K562 (cell line): Measurements from ENCODE around the gene ZSWIM7. TPM values are rescaled to one million over a fixed set of nuclear protein-coding genes. Genes with fewer than 3 reads are reported as not detected.

Experiments
- CHD1 ChIP-seq: fragments of 200-600 bp; sonication (generic); IDR thresholded peaks from one replicate; pipeline ENCODE4 v1.6.1; 2012; ENCODE audit warnings: mild to moderate bottlenecking, moderate library complexity, low read length, inconsistent platforms
- CHD4 ChIP-seq: fragments of 200-600 bp; sonication (generic); IDR thresholded peaks from 3 replicates; pipeline ENCODE4 v1.6.1; 2012; ENCODE audit warnings: low read depth, mild to moderate bottlenecking, mixed read lengths, low read length, inconsistent platforms; ENCODE audit not compliant: insufficient read depth, insufficient replicate concordance, poor library complexity, severe bottlenecking
- CREBBP ChIP-seq: IDR thresholded peaks from one replicate; pipeline ENCODE4 v1.6.1; 2012; ENCODE audit warnings: low read depth, mild to moderate bottlenecking, control low read depth, inconsistent platforms, low read length
- CTBP1 ChIP-seq: fragments of 450-650 bp; IDR thresholded peaks from 2 replicates; pipeline ENCODE4 v1.6.1; 2016; ENCODE audit warnings: borderline replicate concordance
- E2F3 ChIP-seq: fragments of 250-450 bp; sonication (Bioruptor Pico); IDR thresholded peaks from 2 replicates; pipeline ENCODE4 v1.4.0; 2020; ENCODE audit warnings: mild to moderate bottlenecking
- EHMT2 ChIP-seq: fragments of 450-650 bp; IDR thresholded peaks from 2 replicates; pipeline ENCODE4 v1.6.1; 2018; ENCODE audit warnings: antibody characterized with exemption
- FIP1L1 ChIP-seq: fragments of 200-400 bp; formaldehyde crosslinking; IDR thresholded peaks from 2 replicates; pipeline ENCODE4 v1.6.1; 2018; ENCODE audit warnings: mild to moderate bottlenecking, low read depth, low read length; ENCODE audit not compliant: poor library complexity, severe bottlenecking
- GABPB1 ChIP-seq: sonication (generic); formaldehyde crosslinking; IDR thresholded peaks from 2 replicates; pipeline ENCODE4 v1.8.0; 2022; ENCODE audit warnings: mild to moderate bottlenecking, missing genetic modification reagents
- HDAC1 ChIP-seq, 2 experiments: fragments of 450-650 bp; IDR thresholded peaks; 2 replicates each; pipeline ENCODE4 v1.6.1; 2016 to 2017; ENCODE audit warnings: inconsistent platforms in 1 of 2, mild to moderate bottlenecking in 1 of 2, moderate library complexity in 1 of 2
- HSF4 ChIP-seq: fragments of 250-450 bp; sonication (Bioruptor Pico); IDR thresholded peaks from 2 replicates; pipeline ENCODE4 v2.1.2; 2022; ENCODE audit warnings: mild to moderate bottlenecking, moderate library complexity, borderline replicate concordance
- POLR2B ChIP-seq: fragments of 450-650 bp; IDR thresholded peaks from 2 replicates; pipeline ENCODE4 v1.6.1; 2018; ENCODE audit warnings: low read depth; ENCODE audit not compliant: partially characterized antibody
- RAD21 ChIP-seq, 2 experiments: fragments of 250-450 bp in 1 of 2; fragments of 450-650 bp in 1 of 2; sonication (Bioruptor Pico) in 1 of 2; formaldehyde crosslinking in 1 of 2; IDR thresholded peaks in 1 of 2; conservative IDR thresholded peaks in 1 of 2; 2 replicates each; pipeline versions ENCODE4 v1.4.0 to v1.8.0; 2020 to 2022; ENCODE audit warnings: mild to moderate bottlenecking in 2 of 2, moderate library complexity in 1 of 2
- SP1 ChIP-seq: sonication (generic); formaldehyde crosslinking; IDR thresholded peaks from 2 replicates; pipeline ENCODE4 v1.8.1; 2022; ENCODE audit warnings: mild to moderate bottlenecking, missing genetic modification reagents
- TAF1 ChIP-seq: IDR thresholded peaks from 2 replicates; pipeline ENCODE4 v1.6.1; 2011; ENCODE audit warnings: mild to moderate bottlenecking, low read length, moderate library complexity; ENCODE audit not compliant: insufficient read depth, control insufficient read depth, severe bottlenecking; ENCODE audit errors: extremely low read depth
- TAF15 ChIP-seq: fragments of 200-400 bp; formaldehyde crosslinking; IDR thresholded peaks from 2 replicates; pipeline ENCODE4 v1.6.1; 2017; ENCODE audit warnings: mild to moderate bottlenecking, low read depth, low read length, moderate library complexity
- TBP ChIP-seq: optimal IDR thresholded peaks from 2 replicates; pipeline ENCODE3; 2011; ENCODE audit warnings: low read depth, low read length, improper control_type of control experiment
- ZBED1 ChIP-seq: IDR thresholded peaks from 2 replicates; pipeline ENCODE4 v1.6.1; 2014
- ZFP36 ChIP-seq: fragments of 150-350 bp; IDR thresholded peaks from 2 replicates; pipeline ENCODE4 v1.6.1; 2018; ENCODE audit warnings: low read length, low read depth; ENCODE audit not compliant: partially characterized antibody
- ZNF263 ChIP-seq: sonication (generic); formaldehyde crosslinking; IDR thresholded peaks from 2 replicates; pipeline ENCODE4 v1.8.0; 2022; ENCODE audit warnings: mild to moderate bottlenecking, missing genetic modification reagents, borderline replicate concordance
- ZNF431 ChIP-seq: sonication (generic); formaldehyde crosslinking; IDR thresholded peaks from 2 replicates; pipeline ENCODE4 v1.8.0; 2022; ENCODE audit warnings: mild to moderate bottlenecking, missing genetic modification reagents
- polyA plus RNA-seq, 8 experiments: library from polyadenylated mRNA; depleted of rRNA in 4 of 8; stranded (reverse) in 5 of 8; unstranded in 3 of 8; fragments of >200 nt; fragmentation: Nextera tagmentation in 2 of 8; fragmentation: Illumina TruSeq in 1 of 8; extraction: Ambion mirVana in 2 of 8; extraction: Trizol in 1 of 8; gene quantifications; 2 replicates each; pipeline versions ENCODE4 v1.2.1 to v1.2.3, GENCODE V29; 2011 to 2014; ENCODE audit warnings: inconsistent platforms in 1 of 8, missing spikeins in 1 of 8
- total RNA-seq, 7 experiments: library from RNA; depleted of rRNA in 6 of 7; stranded (reverse); fragments of >200 nt in 6 of 7; fragmentation: Illumina TruSeq in 2 of 7; extraction: Trizol in 2 of 7; gene quantifications; 2 replicates each; pipeline versions ENCODE4 v1.2.1 to v1.2.3, GENCODE V29; 2011 to 2021; ENCODE audit warnings: low replicate concordance in 1 of 7
- TF ChIP-seq, protein P1 (sequence below), 2 experiments: IDR thresholded peaks; 2 replicates each; pipeline ENCODE4 v1.6.1; 2011; ENCODE audit warnings: borderline replicate concordance in 1 of 2, control low read depth in 1 of 2, low read depth in 1 of 2, low read length in 1 of 2, mild to moderate bottlenecking in 1 of 2, mixed read lengths in 1 of 2, moderate library complexity in 1 of 2; ENCODE audit not compliant: insufficient read depth in 1 of 2, insufficient read length in 1 of 2, poor library complexity in 1 of 2, severe bottlenecking in 1 of 2; ENCODE audit errors: extremely low read depth in 1 of 2
- TF ChIP-seq, protein P2 (sequence below), 2 experiments: fragments of 150-350 bp in 1 of 2; IDR thresholded peaks; 2 replicates each; pipeline ENCODE4 v1.6.1; 2012 to 2016; ENCODE audit warnings: low read depth in 2 of 2, low read length in 2 of 2, mild to moderate bottlenecking in 1 of 2, moderate library complexity in 1 of 2

ZSWIM7 gene
- total and polyA plus RNA-seq, 9 of the 15 experiments (the other 6 are each of a cell fraction or from before 2014, with no cell fraction given), result 5.9 to 18.7 (median 9.5) TPM

DNA sequence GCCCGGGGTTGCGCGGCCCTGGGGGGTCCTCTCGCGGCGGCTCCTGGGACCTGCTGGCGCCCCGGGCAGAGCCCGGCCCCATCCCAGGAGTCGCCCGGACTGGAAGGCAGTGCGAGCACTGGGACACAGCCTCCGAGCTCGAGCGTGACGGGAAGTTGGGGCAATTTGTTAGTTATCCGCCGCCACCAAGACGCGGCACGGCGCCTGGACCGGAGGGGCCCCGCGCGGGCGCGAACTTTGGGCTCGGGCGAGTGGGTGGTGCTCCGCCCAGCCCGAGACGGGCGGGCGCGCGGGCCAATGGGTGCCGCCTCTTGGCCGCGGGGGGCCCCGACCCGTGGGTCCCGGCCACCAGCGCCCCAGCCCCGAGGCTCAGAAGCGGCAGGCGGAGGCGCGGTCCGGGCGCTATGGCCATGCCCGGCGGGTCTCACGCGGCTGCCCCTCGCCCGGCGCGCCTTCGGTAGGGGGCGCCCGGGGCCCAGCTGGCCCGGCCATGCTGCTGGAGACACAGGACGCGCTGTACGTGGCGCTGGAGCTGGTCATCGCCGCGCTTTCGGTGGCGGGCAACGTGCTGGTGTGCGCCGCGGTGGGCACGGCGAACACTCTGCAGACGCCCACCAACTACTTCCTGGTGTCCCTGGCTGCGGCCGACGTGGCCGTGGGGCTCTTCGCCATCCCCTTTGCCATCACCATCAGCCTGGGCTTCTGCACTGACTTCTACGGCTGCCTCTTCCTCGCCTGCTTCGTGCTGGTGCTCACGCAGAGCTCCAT lies 54.6 kb downstream of the ZSWIM7 start, which contains the start of gene ADORA2B (continued):
- TF ChIP-seq CTBP1 (peak; percentile 84), ZFP36 (no peak), TAF1 (peak; percentile 14), SP1 (0 out of 2 replicates have a peak, but pooled peaks have one; percentile 45), ZBED1 (no peak), TBP (peak; percentile 26), GABPB1 (peak; percentile 40), POLR2B (no peak), ZNF431 (CRISPR knock-in tag) (peak; percentile 53), ZNF263 (CRISPR knock-in tag) (0 out of 2 replicates have a peak, but pooled peaks have one; percentile 33), HSF4 (CRISPR knock-in tag) (no peak), HDAC1 (IDR thresholded peaks at IDR 0.05) (peak in 1 of 2 experiments; percentile 29; a peak in 1 of 4 replicates), FIP1L1 (peak; percentile 82), E2F3 (0 out of 2 replicates have a peak, but pooled peaks have one; percentile 12), EHMT2 (no peak), CHD1 (no peak), TAF15 (no peak), CREBBP (no peak), CHD4 (no peak), RAD21 (CRISPR knock-in tag; conservative IDR thresholded peaks at IDR 0.05 in 1 of 2, IDR thresholded peaks at IDR 0.05 in 1 of 2) (peak; percentile 65 to 74)
- TF ChIP-seq, protein P1, sequence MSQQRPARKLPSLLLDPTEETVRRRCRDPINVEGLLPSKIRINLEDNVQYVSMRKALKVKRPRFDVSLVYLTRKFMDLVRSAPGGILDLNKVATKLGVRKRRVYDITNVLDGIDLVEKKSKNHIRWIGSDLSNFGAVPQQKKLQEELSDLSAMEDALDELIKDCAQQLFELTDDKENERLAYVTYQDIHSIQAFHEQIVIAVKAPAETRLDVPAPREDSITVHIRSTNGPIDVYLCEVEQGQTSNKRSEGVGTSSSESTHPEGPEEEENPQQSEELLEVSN (IDR thresholded peaks at IDR 0.05; ENCODE audit: borderline replicate concordance in 1 of 2, extremely low read depth in 1 of 2, insufficient read depth in 1 of 2, insufficient read length in 1 of 2, low read depth in 1 of 2, low read length in 1 of 2, poor library complexity in 1 of 2, severe bottlenecking in 1 of 2), result peak; percentile 89 to 91
- TF ChIP-seq, protein P2, sequence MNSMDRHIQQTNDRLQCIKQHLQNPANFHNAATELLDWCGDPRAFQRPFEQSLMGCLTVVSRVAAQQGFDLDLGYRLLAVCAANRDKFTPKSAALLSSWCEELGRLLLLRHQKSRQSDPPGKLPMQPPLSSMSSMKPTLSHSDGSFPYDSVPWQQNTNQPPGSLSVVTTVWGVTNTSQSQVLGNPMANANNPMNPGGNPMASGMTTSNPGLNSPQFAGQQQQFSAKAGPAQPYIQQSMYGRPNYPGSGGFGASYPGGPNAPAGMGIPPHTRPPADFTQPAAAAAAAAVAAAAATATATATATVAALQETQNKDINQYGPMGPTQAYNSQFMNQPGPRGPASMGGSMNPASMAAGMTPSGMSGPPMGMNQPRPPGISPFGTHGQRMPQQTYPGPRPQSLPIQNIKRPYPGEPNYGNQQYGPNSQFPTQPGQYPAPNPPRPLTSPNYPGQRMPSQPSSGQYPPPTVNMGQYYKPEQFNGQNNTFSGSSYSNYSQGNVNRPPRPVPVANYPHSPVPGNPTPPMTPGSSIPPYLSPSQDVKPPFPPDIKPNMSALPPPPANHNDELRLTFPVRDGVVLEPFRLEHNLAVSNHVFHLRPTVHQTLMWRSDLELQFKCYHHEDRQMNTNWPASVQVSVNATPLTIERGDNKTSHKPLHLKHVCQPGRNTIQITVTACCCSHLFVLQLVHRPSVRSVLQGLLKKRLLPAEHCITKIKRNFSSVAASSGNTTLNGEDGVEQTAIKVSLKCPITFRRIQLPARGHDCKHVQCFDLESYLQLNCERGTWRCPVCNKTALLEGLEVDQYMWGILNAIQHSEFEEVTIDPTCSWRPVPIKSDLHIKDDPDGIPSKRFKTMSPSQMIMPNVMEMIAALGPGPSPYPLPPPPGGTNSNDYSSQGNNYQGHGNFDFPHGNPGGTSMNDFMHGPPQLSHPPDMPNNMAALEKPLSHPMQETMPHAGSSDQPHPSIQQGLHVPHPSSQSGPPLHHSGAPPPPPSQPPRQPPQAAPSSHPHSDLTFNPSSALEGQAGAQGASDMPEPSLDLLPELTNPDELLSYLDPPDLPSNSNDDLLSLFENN (IDR thresholded peaks at IDR 0.05; ENCODE audit: low read depth in 2 of 2, low read length in 2 of 2), result peak in 1 of 2 experiments; percentile 7; a peak in 1 of 4 replicates
